Neural progenitor cell (in vitro differentiated cells): ENCODE measurements around the gene PAQR7. TPM values are rescaled to one million over a fixed set of nuclear protein-coding genes. Genes with fewer than 3 reads are reported as not detected.

Experiments
- DNase-seq: peaks from one replicate; pipeline ENCODE4 v3.0.0-alpha.2; 2016; ENCODE audit warnings: low spot score
- H2AFZ ChIP-seq: fragments of 200-600 bp; sonication (generic); replicated peaks from 2 replicates; pipeline ENCODE4 v1.6.1; 2016; ENCODE audit warnings: antibody characterized with exemption
- H3F3A ChIP-seq: fragments of 200-600 bp; sonication (generic); 2 replicates; pipeline ENCODE4 v1.6.1; 2016; ENCODE audit warnings: antibody characterized with exemption, low read depth
- H3K27ac ChIP-seq: fragments of 200-600 bp; sonication (generic); 2 replicates; pipeline ENCODE4 v1.5.1; 2016; ENCODE audit warnings: mild to moderate bottlenecking
- H3K27me3 ChIP-seq: fragments of 200-600 bp; sonication (generic); 2 replicates; pipeline ENCODE4 v1.6.1; 2016; ENCODE audit warnings: mild to moderate bottlenecking, moderate library complexity
- H3K36me3 ChIP-seq: fragments of 200-600 bp; sonication (generic); 2 replicates; pipeline ENCODE4 v1.5.1; 2016
- H3K4me1 ChIP-seq: fragments of 200-600 bp; sonication (generic); 2 replicates; pipeline ENCODE4 v1.6.1; 2016; ENCODE audit warnings: mixed run types
- H3K4me2 ChIP-seq: fragments of 200-600 bp; sonication (generic); 2 replicates; pipeline ENCODE4 v1.6.1; 2016
- H3K4me3 ChIP-seq: fragments of 200-600 bp; sonication (generic); 2 replicates; pipeline ENCODE4 v1.5.1; 2016
- H3K79me2 ChIP-seq: fragments of 200-600 bp; sonication (generic); 2 replicates; pipeline ENCODE4 v1.6.1; 2016; ENCODE audit warnings: low read depth
- H3K9ac ChIP-seq: fragments of 200-600 bp; sonication (generic); 2 replicates; pipeline ENCODE4 v1.6.1; 2016
- H3K9me3 ChIP-seq: fragments of 200-600 bp; sonication (generic); 2 replicates; pipeline ENCODE4 v1.5.1; 2016; ENCODE audit warnings: low read depth
- H4K20me1 ChIP-seq: fragments of 200-600 bp; sonication (generic); 2 replicates; pipeline ENCODE4 v1.6.1; 2016; ENCODE audit warnings: low read depth
- H3K27ac Mint-ChIP-seq: 3 replicates; pipeline ENCODE4 v1.8.0; 2021; ENCODE audit warnings: mixed read lengths
- H3K27me3 Mint-ChIP-seq: 2 replicates; pipeline ENCODE4 v1.8.0; 2022; ENCODE audit warnings: low read depth, mild to moderate bottlenecking, inconsistent platforms, moderate library complexity, mixed read lengths; ENCODE audit not compliant: insufficient read depth
- H3K36me3 Mint-ChIP-seq: 3 replicates; pipeline ENCODE4 v1.8.0; 2021; ENCODE audit warnings: mixed read lengths
- H3K4me1 Mint-ChIP-seq: 3 replicates; pipeline ENCODE4 v1.8.0; 2021; ENCODE audit warnings: mixed read lengths
- H3K4me3 Mint-ChIP-seq: 3 replicates; pipeline ENCODE4 v1.8.0; 2021; ENCODE audit warnings: mild to moderate bottlenecking, moderate library complexity, mixed read lengths
- H3K9me3 Mint-ChIP-seq: 3 replicates; pipeline ENCODE4 v1.8.0; 2020; ENCODE audit warnings: mixed read lengths
- EZH2 ChIP-seq: fragments of 200-600 bp; sonication (generic); IDR thresholded peaks from 2 replicates; pipeline ENCODE4 v1.6.1; 2017; ENCODE audit warnings: antibody characterized with exemption, mild to moderate bottlenecking, moderate library complexity
- EZH2phosphoT487 ChIP-seq: fragments of 200-600 bp; sonication (generic); IDR thresholded peaks from 2 replicates; pipeline ENCODE4 v1.6.1; 2017; ENCODE audit warnings: antibody characterized with exemption
- total RNA-seq: library from RNA; depleted of rRNA; stranded (reverse); fragments of >200 nt; gene quantifications from 2 replicates; pipeline ENCODE4 v1.2.3, GENCODE V29; 2015; ENCODE audit warnings: low replicate concordance
- TF ChIP-seq, protein P1 (sequence below): fragments of 200-600 bp; sonication (generic); IDR thresholded peaks from 2 replicates; pipeline ENCODE4 v1.5.1; 2017; ENCODE audit warnings: antibody characterized with exemption, mild to moderate bottlenecking

PAQR7 gene
- total RNA-seq, 1 donor from 2014 or later: 1.1 TPM

GRCh38 chr1:25879675-25880074 is 4.2 kb upstream of the PAQR7 start:
- Histone ChIP-seq H2AFZ (no peak overlapping the region), H3K27ac (no peak overlapping the region), H4K20me1 (no peaks in the 10 kb centered on the region), H3F3A (peaks cover 21% of the 10 kb centered on the region), H3K36me3 (no peaks in the 10 kb centered on the region), H3K27me3 (peaks cover 23% of the 10 kb centered on the region), H3K4me2 (no peak overlapping the region), H3K4me3 (no peak overlapping the region), H3K4me1 (no peaks in the 10 kb centered on the region), H3K9ac (no peak overlapping the region), H3K9me3 (no peaks in the 10 kb centered on the region), H3K79me2 (no peaks in the 10 kb centered on the region)
- peaks cover 17% of the 10 kb centered on the region for H3K27me3 Mint-ChIP-seq
- H3K36me3 Mint-ChIP-seq: peaks cover 2% of the 10 kb centered on the region
- no peak for DNase-seq
- no peak overlapping the region for H3K4me3 Mint-ChIP-seq
- peak overlapping the region; percentile 11 for H3K27ac Mint-ChIP-seq
- H3K4me1 Mint-ChIP-seq: peaks cover 7% of the 10 kb centered on the region
- H3K9me3 Mint-ChIP-seq: no peaks in the 10 kb centered on the region
- TF ChIP-seq, protein P1, sequence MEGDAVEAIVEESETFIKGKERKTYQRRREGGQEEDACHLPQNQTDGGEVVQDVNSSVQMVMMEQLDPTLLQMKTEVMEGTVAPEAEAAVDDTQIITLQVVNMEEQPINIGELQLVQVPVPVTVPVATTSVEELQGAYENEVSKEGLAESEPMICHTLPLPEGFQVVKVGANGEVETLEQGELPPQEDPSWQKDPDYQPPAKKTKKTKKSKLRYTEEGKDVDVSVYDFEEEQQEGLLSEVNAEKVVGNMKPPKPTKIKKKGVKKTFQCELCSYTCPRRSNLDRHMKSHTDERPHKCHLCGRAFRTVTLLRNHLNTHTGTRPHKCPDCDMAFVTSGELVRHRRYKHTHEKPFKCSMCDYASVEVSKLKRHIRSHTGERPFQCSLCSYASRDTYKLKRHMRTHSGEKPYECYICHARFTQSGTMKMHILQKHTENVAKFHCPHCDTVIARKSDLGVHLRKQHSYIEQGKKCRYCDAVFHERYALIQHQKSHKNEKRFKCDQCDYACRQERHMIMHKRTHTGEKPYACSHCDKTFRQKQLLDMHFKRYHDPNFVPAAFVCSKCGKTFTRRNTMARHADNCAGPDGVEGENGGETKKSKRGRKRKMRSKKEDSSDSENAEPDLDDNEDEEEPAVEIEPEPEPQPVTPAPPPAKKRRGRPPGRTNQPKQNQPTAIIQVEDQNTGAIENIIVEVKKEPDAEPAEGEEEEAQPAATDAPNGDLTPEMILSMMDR: no peak
- TF ChIP-seq EZH2phosphoT487: no peak
- TF ChIP-seq EZH2: no peak

GRCh38 chr1:25878690-25879089 is 3.2 kb upstream of the PAQR7 start:
- H3K9ac ChIP-seq: no peak overlapping the region
- no peak for TF ChIP-seq EZH2phosphoT487
- TF ChIP-seq, protein P1: no peak
- no peak for TF ChIP-seq EZH2
- H3K27ac Mint-ChIP-seq: no peak overlapping the region

GRCh38 chr1:25877155-25877554 is 1.6 kb upstream of the PAQR7 start:
- no peak overlapping the region for H2AFZ ChIP-seq
- H3K4me1 ChIP-seq: no peaks in the 10 kb centered on the region
- no peak overlapping the region for H3K4me3 ChIP-seq
- Mint-ChIP-seq H3K27me3 (peaks cover 19% of the 10 kb centered on the region), H3K4me3 (no peak overlapping the region), H3K27ac (no peak overlapping the region), H3K4me1 (peaks cover 22% of the 10 kb centered on the region), H3K9me3 (no peaks in the 10 kb centered on the region), H3K36me3 (no peaks in the 10 kb centered on the region)
- H3K27me3 ChIP-seq: peaks cover 28% of the 10 kb centered on the region
- H3K36me3 ChIP-seq: no peaks in the 10 kb centered on the region
- no peak for DNase-seq
- no peaks in the 10 kb centered on the region for H3K9me3 ChIP-seq
- no peak overlapping the region for H3K4me2 ChIP-seq
- H3K27ac ChIP-seq: no peak overlapping the region
- H3F3A ChIP-seq: peaks cover 27% of the 10 kb centered on the region
- H3K79me2 ChIP-seq: no peaks in the 10 kb centered on the region
- no peak overlapping the region for H3K9ac ChIP-seq
- TF ChIP-seq, protein P1: no peak
- no peak for TF ChIP-seq EZH2
- H4K20me1 ChIP-seq: no peaks in the 10 kb centered on the region

More at GRCh38 chr1:25878690-25879089, 3.2 kb upstream of the PAQR7 start:
- H3K4me1 Mint-ChIP-seq: peaks cover 8% of the 10 kb centered on the region
- Histone ChIP-seq H3K27ac (no peak overlapping the region), H3F3A (peaks cover 27% of the 10 kb centered on the region), H3K36me3 (no peaks in the 10 kb centered on the region), H2AFZ (no peak overlapping the region), H3K27me3 (peaks cover 28% of the 10 kb centered on the region), H3K4me3 (no peak overlapping the region), H3K4me1 (no peaks in the 10 kb centered on the region), H3K4me2 (no peak overlapping the region), H3K9me3 (no peaks in the 10 kb centered on the region), H4K20me1 (no peaks in the 10 kb centered on the region), H3K79me2 (no peaks in the 10 kb centered on the region)
- H3K27me3 Mint-ChIP-seq: peaks cover 18% of the 10 kb centered on the region
- H3K4me3 Mint-ChIP-seq: no peak overlapping the region
- H3K9me3 Mint-ChIP-seq: no peaks in the 10 kb centered on the region
- DNase-seq: no peak
- no peaks in the 10 kb centered on the region for H3K36me3 Mint-ChIP-seq
